ENCODE measurements around the gene ABTB1.

ABTB1 gene

DNA sequence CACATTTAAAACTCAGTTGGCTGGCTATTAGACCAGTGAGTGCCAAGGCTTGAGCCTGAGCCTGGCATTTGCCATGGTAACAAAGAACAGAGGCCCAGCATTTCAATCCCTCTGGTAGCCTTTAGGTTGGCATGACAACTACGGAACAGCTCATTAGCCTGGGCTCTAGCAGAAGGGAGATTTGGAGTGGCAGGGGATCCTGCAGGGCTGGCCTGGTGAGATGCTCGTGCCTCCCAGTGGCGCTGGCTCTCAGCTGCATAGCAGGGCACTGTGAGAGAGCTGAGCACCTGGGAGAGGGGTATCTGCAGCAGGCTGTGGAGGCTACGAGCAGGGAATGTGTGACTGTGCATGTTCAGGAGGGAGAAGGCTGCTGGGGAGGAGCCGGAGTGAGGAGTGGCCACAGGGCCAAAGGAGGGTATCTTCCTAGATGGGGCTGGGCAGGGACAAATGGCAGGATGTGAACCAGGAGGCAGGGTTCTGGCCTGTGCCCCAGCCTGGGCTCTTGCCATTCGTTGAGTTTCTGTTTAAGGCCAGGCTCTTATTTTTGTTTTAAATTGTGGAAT lies 5.6 kb upstream of the ABTB1 start:
- no peak for DNase-seq (ENCODE audit: low read depth, low spot score)
- peaks cover 6% of the 10 kb centered on the region for H3K4me1 ChIP-seq (ENCODE audit: insufficient read depth, insufficient read length)
- H3K36me3 ChIP-seq (ENCODE audit: insufficient read depth, insufficient read length, low read length), result no peaks in the 10 kb centered on the region
- H3K4me3 ChIP-seq (ENCODE audit: insufficient read length, low read depth), result no peak overlapping the region
- TF ChIP-seq ZNF274 (IDR thresholded peaks at IDR 0.05; ENCODE audit: low read depth, low read length) (no peak), YY1 (IDR thresholded peaks at IDR 0.05; ENCODE audit: insufficient read depth, insufficient read length) (no peak), SUZ12 (IDR thresholded peaks at IDR 0.05; ENCODE audit: extremely low read depth, insufficient read depth, insufficient read length) (no peak)
- peaks cover 7% of the 10 kb centered on the region for H3K27me3 ChIP-seq (ENCODE audit: insufficient read depth, insufficient read length)
- H3K9ac ChIP-seq (ENCODE audit: insufficient read length, low read depth), result no peak overlapping the region
- H3K9me3 ChIP-seq (ENCODE audit: insufficient read depth, low read length), result no peaks in the 10 kb centered on the region

DNA sequence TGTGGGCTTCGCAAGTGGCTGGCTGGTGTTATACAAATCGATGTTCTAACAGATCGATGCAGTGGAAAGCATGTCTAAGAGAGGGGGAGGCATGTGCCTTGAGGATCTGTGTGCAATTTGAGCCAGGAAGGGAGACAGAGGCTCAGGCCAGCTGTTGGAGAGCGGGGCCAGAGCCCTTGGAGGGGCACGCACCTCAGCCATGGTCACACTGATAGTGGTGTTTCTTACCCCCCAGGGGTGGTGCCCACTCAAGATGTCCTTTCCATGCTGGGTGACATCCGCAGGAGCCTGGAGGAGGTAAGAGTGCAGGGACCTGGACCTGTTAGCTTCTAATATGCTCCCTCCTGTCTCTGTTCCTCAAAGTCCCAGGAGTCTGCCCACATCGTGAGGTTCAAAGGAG lies 3.8 kb upstream of the ABTB1 start:
- Histone ChIP-seq H3K27me3 (ENCODE audit: insufficient read depth, insufficient read length) (peaks cover 16% of the 10 kb centered on the region), H3K9me3 (ENCODE audit: insufficient read depth, low read length) (no peaks in the 10 kb centered on the region), H3K9ac (ENCODE audit: insufficient read length, low read depth) (no peak overlapping the region), H3K36me3 (ENCODE audit: insufficient read depth, insufficient read length, low read length) (no peaks in the 10 kb centered on the region), H3K4me1 (ENCODE audit: insufficient read depth, insufficient read length) (peaks cover 13% of the 10 kb centered on the region), H3K4me3 (ENCODE audit: insufficient read length, low read depth) (no peak overlapping the region)
- TF ChIP-seq ZNF274 (IDR thresholded peaks at IDR 0.05; ENCODE audit: low read depth, low read length) (no peak), SUZ12 (IDR thresholded peaks at IDR 0.05; ENCODE audit: extremely low read depth, insufficient read depth, insufficient read length) (no peak), YY1 (IDR thresholded peaks at IDR 0.05; ENCODE audit: insufficient read depth, insufficient read length) (no peak)
- no peak for DNase-seq (ENCODE audit: low read depth, low spot score)

DNA sequence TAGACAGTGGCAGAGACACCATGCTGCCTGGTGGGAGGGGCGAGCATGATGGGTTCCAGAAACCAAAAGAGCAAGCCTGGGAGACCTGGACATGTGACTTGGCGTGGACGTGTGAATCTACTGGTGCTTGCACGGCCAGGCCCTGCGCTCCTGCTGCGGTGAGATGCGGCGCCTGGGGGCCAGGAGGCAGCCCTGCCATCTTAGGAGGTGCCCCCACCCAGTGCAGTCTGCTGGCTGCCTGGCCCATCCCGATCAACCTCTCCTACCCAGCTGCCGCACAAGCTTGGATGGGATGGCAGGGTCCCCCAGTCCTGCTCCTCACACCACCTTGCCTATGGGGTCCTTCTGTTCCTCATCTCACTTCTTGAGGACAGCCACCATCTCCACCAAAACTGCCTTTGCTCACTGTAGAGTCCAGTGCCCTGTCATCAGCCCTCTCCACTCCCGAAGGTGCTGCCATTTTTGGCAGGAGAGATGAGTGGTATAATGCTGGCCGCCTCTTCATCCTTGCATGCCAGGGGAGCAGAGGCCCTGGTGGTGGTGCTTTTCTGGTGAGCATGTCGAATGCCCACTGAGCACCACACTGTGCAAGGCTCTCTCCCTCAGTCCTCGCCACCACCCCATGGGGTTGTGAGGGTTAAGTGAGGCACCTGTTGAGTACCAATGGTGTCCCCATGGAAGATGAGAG lies 3.1 kb upstream of the ABTB1 start:
- Histone ChIP-seq H3K4me1 (ENCODE audit: insufficient read depth, insufficient read length) (peaks cover 15% of the 10 kb centered on the region), H3K9me3 (ENCODE audit: insufficient read depth, low read length) (no peaks in the 10 kb centered on the region), H3K36me3 (ENCODE audit: insufficient read depth, insufficient read length, low read length) (no peaks in the 10 kb centered on the region), H3K27me3 (ENCODE audit: insufficient read depth, insufficient read length) (peaks cover 24% of the 10 kb centered on the region), H3K4me3 (ENCODE audit: insufficient read length, low read depth) (no peak overlapping the region), H3K9ac (ENCODE audit: insufficient read length, low read depth) (no peak overlapping the region)
- TF ChIP-seq YY1 (IDR thresholded peaks at IDR 0.05; ENCODE audit: insufficient read depth, insufficient read length), result no peak
- no peak for TF ChIP-seq SUZ12 (IDR thresholded peaks at IDR 0.05; ENCODE audit: extremely low read depth, insufficient read depth, insufficient read length)
- TF ChIP-seq ZNF274 (IDR thresholded peaks at IDR 0.05; ENCODE audit: low read depth, low read length), result no peak
- no peak for DNase-seq (ENCODE audit: low read depth, low spot score)

DNA sequence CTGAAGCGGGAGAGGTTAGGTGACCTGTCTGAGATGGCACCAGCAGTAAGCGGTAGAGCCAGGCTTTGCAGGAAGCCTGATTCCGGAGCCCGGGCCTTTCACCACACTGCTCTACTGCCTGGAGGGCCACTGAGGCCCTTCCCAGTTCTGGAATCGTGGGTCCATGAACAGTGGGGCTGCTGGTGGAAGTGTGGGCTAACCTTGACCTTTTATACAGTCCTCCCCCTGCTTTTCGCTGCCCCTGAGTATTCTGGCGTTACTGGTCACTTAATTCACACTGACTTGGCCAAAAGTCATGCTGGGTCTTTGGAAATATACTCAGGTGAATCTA lies 2.6 kb upstream of the ABTB1 start:
- Histone ChIP-seq H3K27me3 (ENCODE audit: insufficient read depth, insufficient read length) (peaks cover 29% of the 10 kb centered on the region), H3K9ac (ENCODE audit: insufficient read length, low read depth) (no peak overlapping the region), H3K36me3 (ENCODE audit: insufficient read depth, insufficient read length, low read length) (no peaks in the 10 kb centered on the region), H3K4me3 (ENCODE audit: insufficient read length, low read depth) (no peak overlapping the region), H3K4me1 (ENCODE audit: insufficient read depth, insufficient read length) (peaks cover 15% of the 10 kb centered on the region), H3K9me3 (ENCODE audit: insufficient read depth, low read length) (no peaks in the 10 kb centered on the region)
- no peak for TF ChIP-seq YY1 (IDR thresholded peaks at IDR 0.05; ENCODE audit: insufficient read depth, insufficient read length)
- no peak for TF ChIP-seq ZNF274 (IDR thresholded peaks at IDR 0.05; ENCODE audit: low read depth, low read length)
- no peak for TF ChIP-seq SUZ12 (IDR thresholded peaks at IDR 0.05; ENCODE audit: extremely low read depth, insufficient read depth, insufficient read length)
- DNase-seq (ENCODE audit: low read depth, low spot score), result no peak

DNA sequence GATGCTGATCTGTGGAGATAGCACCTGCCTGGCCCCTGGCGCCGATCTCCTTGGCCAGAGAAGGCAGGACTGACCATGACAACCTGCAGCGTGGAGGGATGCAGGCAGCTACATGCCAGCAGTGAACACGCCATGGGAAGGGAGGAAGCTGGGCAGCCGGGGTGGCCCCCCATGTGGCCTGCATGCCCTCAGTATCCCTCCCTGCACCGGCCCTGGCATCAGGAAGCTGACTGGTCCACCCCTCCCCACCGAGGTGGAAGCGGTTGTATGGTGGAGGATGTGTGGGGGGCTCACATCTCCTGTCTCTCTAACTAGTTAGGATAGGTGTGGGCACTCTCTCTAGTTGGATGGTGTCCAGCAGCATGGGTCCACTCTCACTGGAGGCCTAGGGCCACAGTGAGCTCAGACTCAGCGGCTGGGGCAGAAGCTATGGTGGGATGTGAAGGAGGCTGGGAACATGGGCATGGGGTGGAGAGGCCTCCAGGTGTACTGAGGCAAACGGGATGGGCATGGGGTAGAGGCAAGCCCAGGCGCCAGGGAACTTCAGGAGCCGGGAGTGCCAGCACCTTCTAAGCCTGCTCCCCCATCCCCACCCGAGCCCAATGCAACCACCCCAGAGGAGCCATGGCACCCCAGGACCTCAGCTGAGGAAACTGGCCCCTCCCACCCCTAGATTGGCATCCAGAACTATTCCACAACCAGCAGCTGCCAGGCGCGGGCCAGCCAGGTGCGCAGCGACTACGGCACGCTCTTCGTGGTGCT lies 1.8 kb upstream of the ABTB1 start:
- no peak for TF ChIP-seq SUZ12 (IDR thresholded peaks at IDR 0.05; ENCODE audit: extremely low read depth, insufficient read depth, insufficient read length)
- no peak for TF ChIP-seq ZNF274 (IDR thresholded peaks at IDR 0.05; ENCODE audit: low read depth, low read length)
- TF ChIP-seq YY1 (IDR thresholded peaks at IDR 0.05; ENCODE audit: insufficient read depth, insufficient read length), result no peak
- H3K36me3 ChIP-seq (ENCODE audit: insufficient read depth, insufficient read length, low read length), result no peaks in the 10 kb centered on the region
- no peak overlapping the region for H3K9ac ChIP-seq (ENCODE audit: insufficient read length, low read depth)
- DNase-seq (ENCODE audit: low read depth, low spot score), result no peak
- H3K9me3 ChIP-seq (ENCODE audit: insufficient read depth, low read length), result no peaks in the 10 kb centered on the region
- peaks cover 16% of the 10 kb centered on the region for H3K4me1 ChIP-seq (ENCODE audit: insufficient read depth, insufficient read length)
- H3K4me3 ChIP-seq (ENCODE audit: insufficient read length, low read depth), result no peak overlapping the region
- H3K27me3 ChIP-seq (ENCODE audit: insufficient read depth, insufficient read length), result peaks cover 29% of the 10 kb centered on the region

DNA sequence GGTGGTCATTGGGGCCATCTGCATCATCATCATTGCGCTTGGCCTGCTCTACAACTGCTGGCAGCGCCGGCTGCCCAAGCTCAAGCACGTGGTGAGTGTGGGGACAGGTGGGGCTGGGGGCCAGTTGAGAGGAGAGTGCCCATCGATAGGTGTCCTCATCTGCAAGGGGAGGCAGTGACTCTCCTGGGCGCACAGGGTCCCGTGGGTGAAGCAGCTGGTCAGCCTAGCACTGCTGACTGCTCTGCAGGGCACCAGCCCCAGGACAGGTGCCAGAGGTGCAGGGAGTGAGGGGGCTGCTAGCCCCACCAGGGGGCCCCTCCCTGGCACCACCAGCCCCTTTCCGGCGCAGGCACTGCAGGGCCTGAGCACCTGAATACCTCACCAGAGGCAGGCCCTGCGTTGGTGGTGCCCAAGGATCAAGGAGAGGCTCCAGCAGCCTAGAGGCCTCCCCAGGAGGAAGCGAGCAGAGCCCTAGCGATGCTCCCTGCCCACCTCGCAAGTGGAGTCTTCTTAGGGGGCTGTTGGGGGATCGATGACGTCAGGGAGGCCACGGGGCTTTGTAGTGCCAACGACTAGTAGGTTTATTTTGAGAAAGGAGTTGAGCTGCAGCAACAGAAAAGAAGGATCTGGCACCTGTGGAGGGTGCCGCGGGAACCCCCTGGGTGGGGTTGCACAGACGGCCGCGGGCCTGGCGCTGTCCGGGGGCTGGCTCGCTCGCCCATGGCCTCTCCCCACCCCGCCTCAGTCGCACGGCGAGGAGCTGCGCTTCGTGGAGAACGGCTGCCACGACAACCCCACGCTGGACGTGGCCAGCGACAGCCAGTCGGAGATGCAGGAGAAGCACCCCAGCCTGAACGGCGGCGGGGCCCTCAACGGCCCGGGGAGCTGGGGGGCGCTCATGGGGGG lies 976 bp upstream of the ABTB1 start:
- TF ChIP-seq ZNF274 (IDR thresholded peaks at IDR 0.05; ENCODE audit: low read depth, low read length), result no peak
- TF ChIP-seq YY1 (IDR thresholded peaks at IDR 0.05; ENCODE audit: insufficient read depth, insufficient read length), result no peak
- TF ChIP-seq SUZ12 (IDR thresholded peaks at IDR 0.05; ENCODE audit: extremely low read depth, insufficient read depth, insufficient read length), result no peak
- no peak for DNase-seq (ENCODE audit: low read depth, low spot score)
- peak overlapping the region; percentile 90 for H3K9ac ChIP-seq (ENCODE audit: insufficient read length, low read depth)
- peaks cover 19% of the 10 kb centered on the region for H3K4me1 ChIP-seq (ENCODE audit: insufficient read depth, insufficient read length)
- peaks cover 29% of the 10 kb centered on the region for H3K27me3 ChIP-seq (ENCODE audit: insufficient read depth, insufficient read length)
- H3K9me3 ChIP-seq (ENCODE audit: insufficient read depth, low read length), result no peaks in the 10 kb centered on the region
- H3K4me3 ChIP-seq (ENCODE audit: insufficient read length, low read depth), result peak overlapping the region; percentile 66
- H3K36me3 ChIP-seq (ENCODE audit: insufficient read depth, insufficient read length, low read length), result no peaks in the 10 kb centered on the region
